HCT116 (cell line): Measurements from ENCODE around the gene NSG2. TPM values are rescaled to one million over a fixed set of nuclear protein-coding genes. Genes with fewer than 3 reads are reported as not detected.

Source experiments
- ATAC-seq: fragments of 200-7000 bp; cut with Tn5 transposase; 2 replicates; pipeline ENCODE4 v1.9.1; 2020; ENCODE audit warnings: mild to moderate bottlenecking, moderate library complexity
- BruUV-seq: library from RNA; stranded (reverse); fragments of 400-500 nt; replicated peaks from 2 replicates; lab custom pipeline; 2021; lab: Mats Ljungman, UMichigan
- CTCF ChIA-PET: fragments of 300-600 bp; sonication (Branson Sonifier 250); formaldehyde crosslinking; loops from one replicate; lab custom pipeline; 2021; ENCODE audit warnings: antibody characterized with exemption; lab: Charles Lee
- POLR2A ChIA-PET: fragments of 300-600, 350-600 bp; sonication (Branson Sonifier 250); formaldehyde crosslinking; loops from one replicate; lab custom pipeline; 2021; ENCODE audit warnings: antibody characterized with exemption; lab: Charles Lee
- RAD21 ChIA-PET, 2 experiments: fragments of 300-600 bp; sonication (Branson Sonifier 250); formaldehyde crosslinking; loops; one replicate each; lab custom pipeline; 2023; ENCODE audit warnings: low total read pairs in 2 of 2; ENCODE audit not compliant: uncharacterized antibody in 2 of 2, unreplicated experiment in 2 of 2, low non-redundant PET in 1 of 2; lab: Charles Lee
- DNase-seq: peaks from one replicate; pipeline ENCODE4 v3.0.0-alpha.2; 2010; ENCODE audit warnings: low read depth, low spot score
- H2AFZ ChIP-seq: fragments of 200-600 bp; shearing (Covaris generic), sonication (generic); 2 replicates; pipeline ENCODE4 v1.6.1; 2017; ENCODE audit warnings: low read depth, mixed run types, mixed read lengths, antibody characterized with exemption, low read length; ENCODE audit not compliant: poor library complexity, severe bottlenecking
- H3K27ac ChIP-seq: 2 replicates; pipeline ENCODE4 v1.5.1; 2012; ENCODE audit warnings: low read depth, low read length
- H3K27me3 ChIP-seq: fragments of 200-600 bp; sonication (generic); 2 replicates; pipeline ENCODE4 v1.6.1; 2016; ENCODE audit warnings: mixed run types, low read length, mixed read lengths; ENCODE audit not compliant: insufficient read depth
- H3K36me3 ChIP-seq, 2 experiments: fragments of 200-500 bp in 1 of 2; fragments of 200-600 bp in 1 of 2; sonication (Bioruptor generic) in 1 of 2; sonication (generic) in 1 of 2; 2 replicates each; pipeline versions ENCODE4 v1.5.1 to v1.6.1; 2014 to 2016; ENCODE audit warnings: low read length in 2 of 2, inconsistent platforms in 1 of 2, mixed read lengths in 1 of 2, mixed run types in 1 of 2; ENCODE audit not compliant: insufficient read depth in 2 of 2, control insufficient read depth in 1 of 2
- H3K4me1 ChIP-seq, 2 experiments: fragments of 200-600 bp in 1 of 2; sonication (generic) in 1 of 2; 2 replicates each; pipeline versions ENCODE4 v1.5.1 to v1.6.1; 2012 to 2017; ENCODE audit warnings: low read length in 2 of 2, inconsistent platforms in 1 of 2, mild to moderate bottlenecking in 1 of 2, mixed read lengths in 1 of 2, mixed run types in 1 of 2, moderate library complexity in 1 of 2; ENCODE audit not compliant: insufficient read depth in 2 of 2, control insufficient read depth in 1 of 2
- H3K4me2 ChIP-seq: fragments of 200-600 bp; sonication (generic); 2 replicates; pipeline ENCODE4 v1.6.1; 2017; ENCODE audit warnings: mixed run types, low read length, mixed read lengths
- H3K4me3 ChIP-seq, 2 experiments: fragments of 200-600 bp in 1 of 2; sonication (generic) in 1 of 2; replicated peaks in 1 of 2; 2 replicates each; pipeline ENCODE4 v1.5.1; 2011 to 2016; ENCODE audit warnings: low read length in 2 of 2, control low read depth in 1 of 2, low read depth in 1 of 2, mild to moderate bottlenecking in 1 of 2, mixed read lengths in 1 of 2, mixed run types in 1 of 2
- H3K79me2 ChIP-seq: fragments of 200-600 bp; sonication (generic); 2 replicates; pipeline ENCODE4 v1.6.1; 2017; ENCODE audit warnings: mild to moderate bottlenecking, mixed run types, low read length, moderate library complexity, mixed read lengths; ENCODE audit not compliant: insufficient read depth
- H3K9ac ChIP-seq: fragments of 200-600 bp; sonication (generic); 2 replicates; pipeline ENCODE4 v1.6.1; 2016; ENCODE audit warnings: low read length, mixed read lengths
- H3K9me2 ChIP-seq: fragments of 200-600 bp; sonication (generic), shearing (Covaris generic); 2 replicates; pipeline ENCODE4 v1.6.1; 2017; ENCODE audit warnings: mixed run types, mild to moderate bottlenecking, moderate library complexity; ENCODE audit not compliant: insufficient read depth
- H3K9me3 ChIP-seq, 2 experiments: fragments of 200-500 bp in 1 of 2; fragments of 200-600 bp in 1 of 2; sonication (Bioruptor generic) in 1 of 2; sonication (generic) in 1 of 2; 2 replicates each; pipeline ENCODE4 v1.6.1; 2014 to 2017; ENCODE audit warnings: low read length in 2 of 2, mixed read lengths in 2 of 2, inconsistent platforms in 1 of 2, low read depth in 1 of 2, mild to moderate bottlenecking in 1 of 2, mixed run types in 1 of 2, moderate library complexity in 1 of 2; ENCODE audit not compliant: control insufficient read depth in 1 of 2, insufficient read depth in 1 of 2
- H4K20me1 ChIP-seq: fragments of 200-600 bp; sonication (generic), shearing (Covaris generic); 2 replicates; pipeline ENCODE4 v1.6.1; 2017; ENCODE audit warnings: mixed run types, mild to moderate bottlenecking, moderate library complexity; ENCODE audit not compliant: insufficient read depth
- CTCF ChIP-seq, 3 experiments: fragments of 200-600 bp in 1 of 3; sonication (generic) in 1 of 3; IDR thresholded peaks in 2 of 3; conservative IDR thresholded peaks in 1 of 3; 2 replicates each; pipeline ENCODE4 v1.5.1; 2012 to 2017; ENCODE audit warnings: low read depth in 2 of 3, low read length in 2 of 3, antibody characterized with exemption in 1 of 3, borderline replicate concordance in 1 of 3, control low read depth in 1 of 3, mild to moderate bottlenecking in 1 of 3, mixed read lengths in 1 of 3, mixed run types in 1 of 3, moderate library complexity in 1 of 3; ENCODE audit not compliant: insufficient read depth in 1 of 3
- JUND ChIP-seq: IDR thresholded peaks from 2 replicates; pipeline ENCODE4 v1.6.1; 2012
- POLR2A ChIP-seq: IDR thresholded peaks from 2 replicates; pipeline ENCODE4 v1.7.0; 2011; ENCODE audit warnings: borderline replicate concordance; ENCODE audit not compliant: insufficient read depth, insufficient read length; ENCODE audit errors: extremely low read depth
- RAD21 ChIP-seq: IDR thresholded peaks from 2 replicates; pipeline ENCODE4 v1.6.1; 2012; ENCODE audit warnings: low read depth, mild to moderate bottlenecking
- SIN3A ChIP-seq: IDR thresholded peaks from 2 replicates; pipeline ENCODE4 v1.6.1; 2012; ENCODE audit warnings: low read depth
- SRF ChIP-seq: IDR thresholded peaks from 2 replicates; pipeline ENCODE4 v1.6.1; 2012; ENCODE audit warnings: low read depth
- ZBTB33 ChIP-seq: IDR thresholded peaks from 2 replicates; pipeline ENCODE4 v1.6.1; 2011; ENCODE audit warnings: mild to moderate bottlenecking, low read length, moderate library complexity; ENCODE audit not compliant: insufficient replicate concordance; ENCODE audit errors: extremely low read depth
- ZFX ChIP-seq: fragments of 450-650 bp; IDR thresholded peaks from 2 replicates; pipeline ENCODE4 v1.6.1; 2017
- ZNF274 ChIP-seq: fragments of 200-500 bp; sonication (Bioruptor generic); IDR thresholded peaks from 2 replicates; pipeline ENCODE4 v1.6.1; 2014; ENCODE audit warnings: mild to moderate bottlenecking, low read depth, low read length, inconsistent platforms
- intact Hi-C: fragments of 100-400 bp; cut with micrococcal nuclease; formaldehyde crosslinking; loops from 2 replicates; pipeline ENCODE4 v1.10.0; 2022
- total RNA-seq: library from RNA; stranded (reverse); gene quantifications from one replicate; pipeline ENCODE4 v1.2.1, GENCODE V29; 2021; ENCODE audit not compliant: unreplicated experiment

NSG2 gene
- total RNA-seq, 1 experiment from 2014 or later, result not detected

- ChIA-PET RAD21 (no interaction called here), POLR2A (no interaction called here)
- no peak for ATAC-seq
These were observed 74.0 kb downstream of the NSG2 start for GRCh38 chr5:174119468-174119881.

More at GRCh38 chr5:174119468-174119881, 74.0 kb downstream of the NSG2 start:
- Histone ChIP-seq H3K4me2 (no peak overlapping the region), H4K20me1 (no peaks in the 10 kb centered on the region), H3K79me2 (no peaks in the 10 kb centered on the region), H3K4me3 (no peak overlapping the region), H2AFZ (no peak overlapping the region), H3K9ac (no peak overlapping the region), H3K27me3 (peaks cover 16% of the 10 kb centered on the region; the same call in 1 of the 2 replicates), H3K27ac (no peak overlapping the region), H3K36me3 (no peaks in the 10 kb centered on the region), H3K9me2 (no peaks in the 10 kb centered on the region), H3K4me1 (no peaks in the 10 kb centered on the region), H3K9me3 (no peaks in the 10 kb centered on the region)
- no TSS peak for BruUV-seq
- CTCF ChIA-PET, result no interaction called here
- DNase-seq, result no peak
- intact Hi-C loops, result no loop called here
- no peak for TF ChIP-seq CTCF (IDR thresholded peaks at IDR 0.05 in 2 of 3, conservative IDR thresholded peaks at IDR 0.05 in 1 of 3; ENCODE audit: borderline replicate concordance in 1 of 3, insufficient read depth in 1 of 3, low read depth in 2 of 3, low read length in 2 of 3)
- no peak for TF ChIP-seq ZFX
- TF ChIP-seq RAD21, result no peak
- no peak for TF ChIP-seq JUND
- no peak for TF ChIP-seq ZNF274
- TF ChIP-seq ZBTB33, result no peak
- TF ChIP-seq SIN3A, result no peak
- no peak for TF ChIP-seq SRF
- no peak for TF ChIP-seq POLR2A
